HEK293T (cell line): Measurements from ENCODE around the gene DOCK7.

Experiments
- ARNT ChIP-seq: fragments of 450-650 bp; IDR thresholded peaks from 2 replicates; pipeline ENCODE4 v1.6.1; 2017; ENCODE audit warnings: mild to moderate bottlenecking
- BHLHE40 ChIP-seq: fragments of 450-650 bp; IDR thresholded peaks from 2 replicates; pipeline ENCODE4 v1.6.1; 2016; ENCODE audit warnings: mild to moderate bottlenecking, moderate library complexity, borderline replicate concordance
- CTBP1 ChIP-seq: fragments of 450-650 bp; IDR thresholded peaks from 2 replicates; pipeline ENCODE4 v1.6.1; 2016; ENCODE audit warnings: borderline replicate concordance
- ELF4 ChIP-seq: fragments of 450-650 bp; IDR thresholded peaks from 2 replicates; pipeline ENCODE4 v1.6.1; 2017; ENCODE audit warnings: antibody characterized with exemption
- FOXK2 ChIP-seq: fragments of 450-650 bp; IDR thresholded peaks from 2 replicates; pipeline ENCODE4 v1.6.1; 2016; ENCODE audit warnings: mild to moderate bottlenecking
- FOXM1 ChIP-seq: fragments of 450-650 bp; IDR thresholded peaks from 2 replicates; pipeline ENCODE4 v1.6.1; 2017; ENCODE audit warnings: mild to moderate bottlenecking, borderline replicate concordance
- NFRKB ChIP-seq: fragments of 450-650 bp; IDR thresholded peaks from 2 replicates; pipeline ENCODE4 v1.6.1; 2016; ENCODE audit warnings: mild to moderate bottlenecking, moderate library complexity
- SP1 ChIP-seq: fragments of 450-650 bp; IDR thresholded peaks from 2 replicates; pipeline ENCODE4 v1.6.1; 2017
- SUZ12 ChIP-seq: fragments of 450-650 bp; IDR thresholded peaks from 2 replicates; pipeline ENCODE4 v1.6.1; 2016; ENCODE audit warnings: mild to moderate bottlenecking
- TARDBP ChIP-seq: fragments of 450-650 bp; IDR thresholded peaks from 2 replicates; pipeline ENCODE4 v1.6.1; 2016
- ZNF384 ChIP-seq: fragments of 450-650 bp; IDR thresholded peaks from 2 replicates; pipeline ENCODE4 v1.6.1; 2016

DNA sequence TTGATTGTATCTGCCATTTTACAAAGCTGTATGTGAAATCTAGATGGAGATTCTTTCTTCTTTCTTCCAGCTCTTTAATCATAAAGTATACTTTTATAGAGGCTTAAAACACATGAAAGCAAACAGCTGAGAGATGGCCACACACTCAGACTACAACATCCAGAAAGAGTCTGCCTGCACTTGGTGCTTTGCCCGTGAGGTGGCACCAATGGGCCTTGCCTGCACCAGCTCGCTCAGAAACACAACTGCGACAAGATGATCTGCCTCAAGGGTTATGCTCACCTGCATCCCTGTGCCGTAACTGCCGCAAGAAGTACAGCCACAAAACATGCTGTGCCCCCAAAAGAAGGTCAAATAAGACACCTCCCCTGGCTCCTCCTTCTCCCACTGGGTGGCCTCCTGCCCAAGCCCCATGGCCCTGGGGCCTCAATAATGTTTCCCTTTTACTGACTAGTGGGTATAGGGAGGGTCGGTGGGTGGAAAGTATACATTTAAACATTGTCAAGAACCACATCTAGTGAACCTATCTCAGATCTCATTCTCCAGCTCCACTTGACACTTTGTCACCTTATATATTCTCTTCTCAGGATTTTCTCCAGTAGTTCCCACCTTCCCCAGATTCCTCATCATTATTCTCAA lies 157.6 kb downstream of the DOCK7 start:
- no peak for TF ChIP-seq CTBP1
- TF ChIP-seq FOXM1, result no peak
- no peak for TF ChIP-seq NFRKB
- no peak for TF ChIP-seq FOXK2
- no peak for TF ChIP-seq BHLHE40
- no peak for TF ChIP-seq ZNF384
- no peak for TF ChIP-seq SP1
- TF ChIP-seq TARDBP, result no peak
- no peak for TF ChIP-seq SUZ12
- no peak for TF ChIP-seq ELF4
- no peak for TF ChIP-seq ARNT
